KG1 (cell line): Measurements from ENCODE around the gene KDM6A.
"Not testable (repeated sequence)": the region's sequence is repeated elsewhere in the genome, so short reads cannot be mapped to it uniquely, and the experiment has no call there.

ENCODE experiments used
- DNase-seq: peaks from one replicate; lab custom pipeline; 2025; lab: John Stamatoyannopoulos, UW

KDM6A gene

GRCh38 chrX:44872821-44873414 lies at the start of gene KDM6A:
Gene KDM6A (plus strand): TSS chrX:44873188. CDS start chrX:44873552, 364 bp downstream.
- peak; percentile 52 for DNase-seq

DNA sequence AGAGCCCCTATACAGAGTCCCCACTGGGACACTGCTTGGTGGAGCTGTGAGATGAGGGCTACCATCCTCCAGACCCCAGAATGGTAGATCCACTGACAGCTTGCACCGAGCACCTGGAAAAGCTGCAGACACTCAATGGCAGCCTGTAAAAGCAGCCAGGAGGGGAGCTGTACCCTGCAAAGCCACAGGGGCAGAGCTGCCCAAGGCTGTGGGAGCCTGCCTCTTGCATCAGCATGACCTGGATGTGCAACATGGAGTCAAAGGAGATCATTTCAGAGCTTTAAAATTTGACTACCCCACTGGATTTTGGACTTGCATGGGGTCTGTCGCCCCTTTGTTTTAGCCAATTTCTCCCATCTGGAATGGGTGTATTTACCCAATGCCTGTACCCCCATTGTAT lies 49.8 kb upstream of the KDM6A start:
- DNase-seq, result not testable (repeated sequence)

DNA sequence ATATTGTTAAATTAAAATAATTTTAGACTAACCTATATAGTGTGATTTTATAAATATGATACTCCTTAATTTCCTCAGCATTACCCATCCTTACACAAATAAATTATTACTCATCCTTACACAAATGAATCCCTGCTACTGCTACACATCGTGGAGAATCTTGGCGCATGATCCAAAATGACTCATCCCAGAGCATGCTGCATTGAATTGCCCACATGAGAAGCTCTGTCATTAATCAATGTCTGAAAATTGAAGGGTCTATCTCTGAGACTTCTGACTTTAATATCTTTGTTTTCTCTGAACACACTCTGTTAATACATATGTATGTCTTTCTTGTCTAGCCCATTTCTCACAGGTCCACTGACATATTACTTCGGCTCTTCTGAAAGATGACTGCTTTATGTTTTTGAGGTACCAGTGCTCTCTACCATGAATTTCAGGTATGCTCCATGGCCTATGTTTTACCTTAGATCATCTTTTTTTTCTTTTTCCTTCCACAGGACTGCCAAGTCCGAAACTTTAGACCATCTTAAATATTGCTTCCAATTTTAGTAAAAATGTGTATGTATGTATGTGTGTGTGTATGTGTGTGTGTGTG lies 44.9 kb upstream of the KDM6A start:
- no peak for DNase-seq

DNA sequence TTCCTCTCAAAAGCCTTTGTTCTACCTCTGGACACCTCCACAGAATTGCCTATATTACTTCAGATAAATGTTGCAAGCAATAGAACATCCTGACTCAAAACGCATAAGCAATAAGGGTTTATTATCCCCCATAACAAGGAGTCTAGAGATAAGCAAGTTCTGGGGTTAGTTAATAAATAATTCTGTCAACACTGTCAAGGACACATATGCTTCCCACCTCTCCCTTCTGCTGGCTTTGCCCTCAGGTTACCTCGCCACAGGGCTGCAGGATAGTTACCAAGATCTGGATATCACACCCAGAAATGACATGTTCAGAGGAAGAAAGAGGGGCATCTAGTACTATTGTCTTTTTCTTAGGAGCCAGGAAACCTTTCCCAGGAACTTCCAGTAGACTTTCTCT lies 43.2 kb upstream of the KDM6A start:
- DNase-seq, result no peak

DNA sequence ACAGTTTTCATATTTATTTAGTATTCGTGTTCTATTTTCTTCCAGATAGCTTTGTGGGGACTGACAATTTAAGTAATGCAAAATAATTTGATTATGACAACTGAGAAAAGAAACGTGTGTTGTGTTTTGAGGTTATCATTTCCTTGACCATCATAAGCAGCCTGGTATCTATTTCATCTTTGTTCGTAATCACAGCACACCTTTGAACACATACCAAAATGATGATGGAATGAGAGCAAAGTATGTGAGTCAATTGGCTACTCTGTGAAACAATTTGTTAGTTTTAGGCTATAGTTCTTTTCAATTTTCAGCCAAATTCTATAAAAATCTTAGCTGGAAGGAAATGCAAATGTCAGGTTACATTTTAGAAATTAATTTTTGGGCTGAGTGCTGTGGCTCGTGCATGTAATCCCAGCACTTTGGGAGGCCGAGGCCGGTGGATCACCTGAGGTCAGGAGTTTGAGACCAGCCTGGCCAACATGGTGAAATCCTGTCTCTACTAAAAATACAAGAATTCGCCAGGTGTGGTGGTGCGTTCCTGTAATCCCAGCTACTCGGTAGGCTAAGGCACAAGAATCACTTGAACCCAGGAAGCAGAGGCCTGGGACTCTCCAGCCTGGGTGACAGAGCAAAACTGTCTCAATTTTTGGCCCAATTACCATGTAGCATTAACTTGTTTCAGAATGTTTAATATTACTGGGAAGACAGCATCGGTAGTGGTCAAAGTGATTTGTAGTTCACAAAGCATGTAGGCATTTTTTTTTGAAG lies 30.3 kb upstream of the KDM6A start:
- DNase-seq, result no peak

DNA sequence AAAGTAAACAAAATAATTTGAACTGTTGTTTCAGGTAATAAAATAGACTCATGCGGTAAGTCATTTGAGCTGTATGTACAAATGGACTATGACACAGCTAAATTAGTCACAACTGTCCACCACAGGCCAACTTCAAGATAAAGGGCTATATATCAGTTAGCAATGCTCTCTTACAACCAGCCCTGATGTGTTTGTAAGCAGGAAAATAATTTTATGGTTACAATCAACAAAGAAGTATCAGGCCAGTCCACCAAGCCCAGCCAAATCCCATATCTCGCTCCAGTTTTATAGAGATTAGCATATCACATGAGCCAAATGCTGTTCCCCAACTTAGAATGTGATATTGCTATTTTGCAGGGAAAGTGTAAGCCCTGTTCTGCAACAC lies 29.7 kb upstream of the KDM6A start:
- no peak for DNase-seq

- DNase-seq, result no peak
Observed at GRCh38 chrX:44843753-44844152, 29.2 kb upstream of the KDM6A start, which contains the start of gene DUSP21. Gene DUSP21 (plus strand): TSS chrX:44844021. CDS start chrX:44844133, 112 bp downstream.

DNA sequence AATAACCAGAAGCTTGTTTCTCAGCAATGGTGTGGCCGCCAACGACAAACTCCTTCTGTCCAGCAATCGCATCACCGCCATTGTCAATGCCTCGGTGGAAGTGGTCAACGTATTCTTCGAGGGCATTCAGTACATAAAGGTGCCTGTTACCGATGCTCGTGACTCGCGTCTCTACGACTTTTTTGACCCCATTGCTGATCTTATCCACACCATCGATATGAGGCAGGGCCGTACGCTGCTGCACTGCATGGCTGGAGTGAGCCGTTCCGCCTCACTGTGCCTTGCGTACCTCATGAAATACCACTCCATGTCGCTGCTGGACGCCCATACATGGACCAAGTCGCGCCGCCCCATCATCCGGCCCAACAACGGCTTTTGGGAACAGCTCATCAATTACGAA lies 28.8 kb upstream of the KDM6A start:
- no peak for DNase-seq

- DNase-seq, result not testable (repeated sequence)
Observed at GRCh38 chrX:44850891-44851290, 22.1 kb upstream of the KDM6A start.

DNA sequence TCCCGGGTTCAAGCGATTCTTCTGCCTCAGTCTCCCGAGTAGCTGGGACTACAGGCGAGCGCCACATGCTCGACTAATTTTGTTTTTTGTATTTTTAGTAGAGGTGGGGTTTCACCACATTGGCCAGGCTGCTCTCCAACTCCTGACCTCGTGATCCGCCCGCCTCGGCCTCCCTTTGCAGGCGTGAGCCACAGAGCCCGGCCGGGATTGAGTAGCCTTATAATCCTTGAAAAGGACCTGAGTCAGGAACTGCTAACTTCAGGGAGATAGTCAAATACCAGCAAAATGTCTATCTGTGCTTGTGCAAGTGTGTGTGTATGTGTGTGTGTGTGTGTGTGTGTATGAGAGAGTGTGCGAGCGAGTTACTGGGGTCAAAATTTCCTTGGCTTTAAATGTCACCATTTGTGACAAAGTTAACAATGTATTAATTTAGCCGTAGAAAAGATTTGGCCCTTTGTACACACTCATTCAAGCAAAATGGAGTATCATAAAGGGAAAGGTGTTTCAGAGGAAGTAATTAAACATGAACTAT lies 1.8 kb upstream of the KDM6A start:
- DNase-seq, result no peak

GRCh38 chrX:44871931-44872820 lies 812 bp upstream of the KDM6A start:
- DNase-seq, result no peak

- peak; percentile 20 for DNase-seq
Observed at GRCh38 chrX:44873415-44874276, 658 bp downstream of the KDM6A start.

- peak; percentile 20 for DNase-seq
Observed at GRCh38 chrX:44874420-44875184, 1.6 kb downstream of the KDM6A start.

GRCh38 chrX:44875185-44875489 lies 2.1 kb downstream of the KDM6A start:
- no peak for DNase-seq

DNA sequence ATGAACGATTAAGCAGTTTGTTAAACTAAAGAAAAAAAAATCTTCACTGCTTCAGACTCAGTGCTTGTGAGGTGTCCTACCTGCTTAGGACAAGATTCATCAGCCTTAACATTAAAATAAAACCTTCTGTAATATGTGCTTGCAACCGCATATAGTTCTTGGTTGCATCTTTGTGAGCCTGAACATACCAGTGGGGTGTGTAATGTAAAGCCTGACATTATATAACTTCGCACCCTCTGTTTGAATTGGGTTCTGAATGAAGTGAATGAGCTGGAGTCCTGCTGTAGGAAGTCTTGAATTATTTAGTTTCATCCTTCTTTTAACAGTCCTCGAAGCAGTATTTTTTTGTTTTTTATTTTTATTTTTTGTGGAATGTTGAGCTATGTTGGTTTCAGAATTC lies 3.1 kb downstream of the KDM6A start:
- DNase-seq, result no peak

DNA sequence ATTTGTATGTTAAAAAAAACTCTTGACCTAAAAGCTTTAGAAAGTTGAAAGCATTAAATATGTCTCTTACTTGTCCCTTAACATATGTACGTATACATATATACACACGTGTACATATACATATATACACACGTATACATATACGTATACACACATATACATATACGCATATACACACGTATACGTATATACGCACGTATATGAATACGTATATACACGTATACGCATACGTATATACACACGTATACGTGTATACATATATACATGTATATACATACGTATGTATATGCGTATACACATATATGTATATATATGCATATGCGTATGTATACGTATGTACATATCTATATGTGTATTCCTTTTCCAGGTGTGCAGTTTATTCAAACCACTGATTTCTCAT lies 3.8 kb downstream of the KDM6A start:
- DNase-seq, result no peak

- DNase-seq, result no peak
Observed at GRCh38 chrX:44878780-44879179, 5.8 kb downstream of the KDM6A start.

GRCh38 chrX:44881549-44881948 lies 8.6 kb downstream of the KDM6A start:
- DNase-seq, result no peak

DNA sequence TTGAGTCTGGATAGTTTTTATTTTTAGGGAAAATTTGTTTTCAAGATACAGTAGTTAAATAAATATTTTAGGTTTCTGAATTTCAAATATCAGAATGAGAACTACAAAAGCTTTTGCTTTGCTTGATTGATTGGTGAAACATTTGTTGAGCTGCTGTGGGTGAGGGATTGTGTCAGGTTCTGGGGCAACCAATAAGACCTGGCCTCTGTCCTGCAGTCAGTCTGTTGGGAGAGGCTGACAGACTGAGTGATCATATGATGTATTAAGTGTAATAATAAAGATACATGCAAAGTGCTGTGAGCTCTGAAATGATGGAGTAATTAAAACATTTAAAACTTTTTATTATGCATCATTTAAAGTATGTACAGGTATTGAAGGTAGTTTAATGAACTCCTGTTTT lies 9.6 kb downstream of the KDM6A start:
- no peak for DNase-seq

GRCh38 chrX:44884944-44885343 lies 12.0 kb downstream of the KDM6A start:
- no peak for DNase-seq
